IMR-90 (cell line): Measurements from ENCODE around the gene CCM2. TPM values are rescaled to one million over a fixed set of nuclear protein-coding genes. Genes with fewer than 3 reads are reported as not detected.
A peak's percentile ranks its signal among the peaks of the same experiment; 100 is the strongest.

Source experiments
- ATAC-seq: fragments of 200-7000 bp; cut with Tn5 transposase; 2 replicates; pipeline ENCODE4 v1.9.1; 2020; ENCODE audit warnings: low read depth, mild to moderate bottlenecking, moderate library complexity
- BruUV-seq: library from RNA; stranded (reverse); fragments of 400-500 nt; replicated peaks from 2 replicates; lab custom pipeline; 2021; lab: Mats Ljungman, UMichigan
- CTCF ChIA-PET: fragments of 300-600 bp; formaldehyde crosslinking; extraction: SDS; loops from one replicate; lab custom pipeline; 2021; ENCODE audit warnings: antibody characterized with exemption; lab: Yijun Ruan, JAX
- POLR2A ChIA-PET: fragments of 300-600 bp; sonication (Branson Sonifier 250); formaldehyde crosslinking; loops from one replicate; lab custom pipeline; 2022; ENCODE audit warnings: antibody characterized with exemption; ENCODE audit not compliant: unreplicated experiment; lab: Charles Lee
- DNase-seq: peaks from one replicate; pipeline ENCODE4 v3.0.0; 2013
- H2AFZ ChIP-seq: replicated peaks from 2 replicates; pipeline ENCODE3; 2013; ENCODE audit warnings: low read length, mild to moderate bottlenecking; ENCODE audit not compliant: poor library complexity
- H2AK5ac ChIP-seq: 2 replicates; pipeline ENCODE4 v1.6.1; 2013; ENCODE audit warnings: low read depth, low read length, inconsistent platforms
- H2AK9ac ChIP-seq: replicated peaks from 2 replicates; pipeline ENCODE3; 2013; ENCODE audit warnings: mild to moderate bottlenecking, low read depth, low read length, moderate library complexity; ENCODE audit not compliant: poor library complexity
- H2BK120ac ChIP-seq: 2 replicates; pipeline ENCODE4 v1.6.1; 2013; ENCODE audit warnings: low read depth, low read length, inconsistent platforms
- H2BK15ac ChIP-seq: 3 replicates; pipeline ENCODE4 v1.6.1; 2013; ENCODE audit warnings: low read depth, low read length, inconsistent platforms
- H2BK20ac ChIP-seq: 2 replicates; pipeline ENCODE4 v1.6.1; 2013; ENCODE audit warnings: low read depth, mild to moderate bottlenecking, inconsistent platforms, low read length, moderate library complexity
- H2BK5ac ChIP-seq: 2 replicates; pipeline ENCODE4 v1.6.1; 2013; ENCODE audit warnings: mild to moderate bottlenecking, low read depth, low read length, inconsistent platforms; ENCODE audit not compliant: poor library complexity, severe bottlenecking
- H3K14ac ChIP-seq: replicated peaks from 2 replicates; pipeline ENCODE4 v1.6.1; 2013; ENCODE audit warnings: low read depth, low read length, inconsistent platforms
- H3K18ac ChIP-seq: 2 replicates; pipeline ENCODE4 v1.6.1; 2013; ENCODE audit warnings: low read depth, low read length, control low read depth
- H3K23ac ChIP-seq: 2 replicates; pipeline ENCODE4 v1.6.1; 2013; ENCODE audit warnings: low read depth, low read length, inconsistent platforms
- H3K27ac ChIP-seq: 2 replicates; pipeline ENCODE4 v1.5.1; 2013; ENCODE audit warnings: mild to moderate bottlenecking, control low read depth, low read length; ENCODE audit not compliant: insufficient read depth
- H3K27me3 ChIP-seq: 2 replicates; pipeline ENCODE4 v1.6.1; 2013; ENCODE audit warnings: low read length; ENCODE audit not compliant: control insufficient read depth, insufficient read depth
- H3K36me3 ChIP-seq: 2 replicates; pipeline ENCODE4 v1.6.1; 2013; ENCODE audit warnings: low read length, mixed read lengths; ENCODE audit not compliant: control insufficient read depth, insufficient read depth
- H3K4ac ChIP-seq: 2 replicates; pipeline ENCODE4 v1.6.1; 2013; ENCODE audit warnings: low read depth, low read length, inconsistent platforms
- H3K4me1 ChIP-seq: 2 replicates; pipeline ENCODE4 v1.6.1; 2013; ENCODE audit warnings: low read length, mixed read lengths; ENCODE audit not compliant: control insufficient read depth, insufficient read depth
- H3K4me2 ChIP-seq: 2 replicates; pipeline ENCODE4 v1.6.1; 2013; ENCODE audit warnings: low read depth, mild to moderate bottlenecking, control low read depth, low read length, moderate library complexity
- H3K4me3 ChIP-seq: 2 replicates; pipeline ENCODE4 v1.5.1; 2013; ENCODE audit warnings: low read depth, mild to moderate bottlenecking, control low read depth, low read length, moderate library complexity; ENCODE audit not compliant: insufficient read depth
- H3K56ac ChIP-seq: 2 replicates; pipeline ENCODE4 v1.6.1; 2013; ENCODE audit warnings: low read length, inconsistent platforms; ENCODE audit not compliant: insufficient read depth; ENCODE audit errors: extremely low read depth
- H3K79me1 ChIP-seq, 2 experiments: 2 replicates each; pipeline ENCODE4 v1.6.1; 2013; ENCODE audit warnings: low read length in 2 of 2, inconsistent platforms in 1 of 2, low read depth in 1 of 2
- H3K9ac ChIP-seq: 2 replicates; pipeline ENCODE4 v1.6.1; 2013; ENCODE audit warnings: low read depth, low read length, control low read depth
- H3K9me1 ChIP-seq: 2 replicates; pipeline ENCODE4 v1.6.1; 2013; ENCODE audit warnings: low read length, inconsistent platforms; ENCODE audit not compliant: insufficient read depth
- H3K9me3 ChIP-seq: 2 replicates; pipeline ENCODE4 v1.6.1; 2013; ENCODE audit warnings: low read length; ENCODE audit not compliant: control insufficient read depth, insufficient read depth
- H4K20me1 ChIP-seq: 2 replicates; pipeline ENCODE4 v1.6.1; 2013; ENCODE audit warnings: low read length, inconsistent platforms; ENCODE audit not compliant: insufficient read depth
- H4K5ac ChIP-seq: 2 replicates; pipeline ENCODE4 v1.6.1; 2013; ENCODE audit warnings: mild to moderate bottlenecking, low read depth, low read length, control low read depth
- H4K8ac ChIP-seq, 2 experiments: 2 replicates each; pipeline ENCODE4 v1.6.1; 2013; ENCODE audit warnings: low read depth in 2 of 2, low read length in 2 of 2, control low read depth in 1 of 2, inconsistent platforms in 1 of 2
- H4K91ac ChIP-seq: 2 replicates; pipeline ENCODE4 v1.6.1; 2013; ENCODE audit warnings: low read depth, low read length, inconsistent platforms; ENCODE audit not compliant: insufficient read depth
- MAFK ChIP-seq: IDR thresholded peaks from 2 replicates; pipeline ENCODE4 v1.6.1; 2012; ENCODE audit warnings: low read depth, low read length, improper control_type of control experiment
- MXI1 ChIP-seq: IDR thresholded peaks from 2 replicates; pipeline ENCODE4 v1.6.1; 2012; ENCODE audit warnings: low read depth, mild to moderate bottlenecking, low read length, moderate library complexity, borderline replicate concordance
- RAD21 ChIP-seq: IDR thresholded peaks from 2 replicates; pipeline ENCODE4 v1.6.1; 2012; ENCODE audit warnings: low read length, improper control_type of control experiment
- SMC3 ChIP-seq: fragments of 150-350 bp; IDR thresholded peaks from 2 replicates; pipeline ENCODE4 v1.6.1; 2016; ENCODE audit warnings: low read depth, mild to moderate bottlenecking, antibody characterized with exemption, low read length, moderate library complexity
- WGBS, 2 experiments: methylation state at CpG; one replicate each; pipeline versions ENCODE4 v1.1.5 to v1.1.7; 2013; ENCODE audit warnings: missing lambda C conversion rate in 2 of 2; ENCODE audit not compliant: insufficient read length in 1 of 2; ENCODE audit errors: extremely low coverage in 2 of 2; 5-methylcytosine and 5-hydroxymethylcytosine counted together
- dilution Hi-C: fragments of 300-500 bp; cut with HindIII; formaldehyde crosslinking; loops from one replicate; pipeline ENCODE4 v1.14.3; 2018; ENCODE audit warnings: low sequenced_read_pairs; ENCODE audit not compliant: unreplicated experiment
- in situ Hi-C: fragments of 300-500 bp; cut with MboI; formaldehyde crosslinking; loops from 3 replicates; pipeline ENCODE4 v1.14.3; 2019; ENCODE audit warnings: low sequenced_read_pairs, inconsistent platforms, mixed read lengths
- intact Hi-C: fragments of 100-400 bp; cut with micrococcal nuclease; formaldehyde crosslinking; loops from 2 replicates; pipeline ENCODE4 v1.10.0; 2022
- polyA plus RNA-seq, 3 experiments: library from polyadenylated mRNA; depleted of rRNA; stranded (reverse); fragments of >200 nt; gene quantifications; 2 replicates each; pipeline ENCODE4 v1.2.3, GENCODE V29; 2012; ENCODE audit warnings: low replicate concordance in 1 of 3
- total RNA-seq: library from RNA; depleted of rRNA; stranded (reverse); fragments of >200 nt; gene quantifications from 2 replicates; pipeline ENCODE4 v1.2.3, GENCODE V29; 2012
- TF ChIP-seq, protein P1 (sequence below): conservative IDR thresholded peaks from 2 replicates; pipeline ENCODE4 v1.5.1; 2012; ENCODE audit warnings: mild to moderate bottlenecking, low read depth, low read length, improper control_type of control experiment

The CCM2 gene
- total and polyA plus RNA-seq, 2 of the 4 experiments (the other 2 are of a cell fraction): 65.2 to 78.5 TPM

DNA sequence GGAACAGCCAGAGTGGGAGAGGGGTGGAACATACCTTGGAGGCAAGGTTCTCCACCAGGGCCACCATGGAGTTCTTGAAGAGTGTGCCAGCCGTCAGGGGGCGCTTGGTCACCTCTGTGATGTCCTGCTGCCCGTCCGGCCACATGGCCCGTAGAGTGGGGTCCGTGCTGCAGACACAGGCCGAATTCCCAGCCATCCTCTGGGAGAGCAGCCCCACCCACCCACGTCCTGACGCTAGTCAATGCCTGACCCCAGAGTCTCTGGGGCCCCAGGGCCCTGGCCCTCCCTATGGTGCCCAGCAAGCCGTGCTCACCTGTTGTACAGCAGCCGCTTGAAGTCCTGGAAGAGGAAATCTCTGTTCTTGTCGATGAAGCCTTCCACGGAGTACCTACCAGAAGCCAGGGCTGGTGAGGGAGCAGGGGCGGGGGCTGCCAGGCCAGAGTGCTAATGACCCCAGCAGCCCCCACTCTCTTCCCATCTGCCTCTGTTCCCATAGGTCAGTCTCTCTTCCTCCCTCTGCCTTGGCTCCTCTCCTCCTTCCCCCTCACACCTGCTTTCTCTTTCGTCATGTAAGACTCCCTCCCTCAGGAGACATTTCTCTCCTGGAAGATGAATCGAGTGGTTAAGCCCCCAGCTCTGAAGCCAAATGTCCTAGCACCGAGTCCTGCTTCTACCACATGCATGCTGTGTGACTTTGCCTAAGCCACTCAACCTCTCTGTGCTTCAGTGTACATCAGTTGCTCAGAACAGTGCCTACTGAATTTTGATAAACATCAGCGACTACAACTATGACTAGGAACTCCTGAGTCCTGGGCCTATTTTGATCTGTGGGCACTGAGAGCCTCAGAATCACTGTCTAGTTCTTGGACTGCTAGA lies 32.2 kb upstream of the CCM2 start:
- DNase-seq: no peak
- Histone ChIP-seq H3K4me3 (no peak overlapping the region), H3K4me1 (no peaks in the 10 kb centered on the region; the same call in 1 of the 2 replicates), H3K9me3 (no peaks in the 10 kb centered on the region), H2AK5ac (no peak overlapping the region), H3K27me3 (peaks cover 11% of the 10 kb centered on the region; the same call in 1 of the 2 replicates), H4K91ac (no peak overlapping the region), H2AFZ (peak overlapping the region; percentile 71), H3K14ac (no peak overlapping the region), H2BK5ac (no peak overlapping the region), H3K4ac (no peak overlapping the region), H3K27ac (no peak overlapping the region), H2BK15ac (no peak overlapping the region), H4K8ac (no peak overlapping the region), H4K20me1 (no peaks in the 10 kb centered on the region), H2AK9ac (peak overlapping the region; percentile 55), H3K18ac (no peak overlapping the region), H2BK120ac (no peak overlapping the region), H3K23ac (no peak overlapping the region), H3K36me3 (no peaks in the 10 kb centered on the region), H4K5ac (no peak overlapping the region), H3K4me2 (no peak overlapping the region), H2BK20ac (no peak overlapping the region), H3K56ac (no peak overlapping the region), H3K9ac (no peak overlapping the region), H3K79me1 (no peaks in the 10 kb centered on the region), H3K9me1 (no peaks in the 10 kb centered on the region)
- intact Hi-C loops: loop anchor here (1.0 kb wide), 1 partner anchor 168 kb away; no protein-coding TSS in a partner anchor
- ChIA-PET CTCF (interaction anchor here (0.5 kb wide), 1 partner anchor 49 kb away, joined by 3 read pairs; no protein-coding TSS in a partner anchor), POLR2A (no interaction called here)
- in situ Hi-C loops: loop anchor here (10.0 kb wide), 1 partner anchor 167 kb away; no protein-coding TSS in a partner anchor
- peak; percentile 38 for TF ChIP-seq SMC3
- no peak for TF ChIP-seq MXI1
- TF ChIP-seq MAFK: no peak
- TF ChIP-seq RAD21: peak; percentile 38
- TF ChIP-seq, protein P1, sequence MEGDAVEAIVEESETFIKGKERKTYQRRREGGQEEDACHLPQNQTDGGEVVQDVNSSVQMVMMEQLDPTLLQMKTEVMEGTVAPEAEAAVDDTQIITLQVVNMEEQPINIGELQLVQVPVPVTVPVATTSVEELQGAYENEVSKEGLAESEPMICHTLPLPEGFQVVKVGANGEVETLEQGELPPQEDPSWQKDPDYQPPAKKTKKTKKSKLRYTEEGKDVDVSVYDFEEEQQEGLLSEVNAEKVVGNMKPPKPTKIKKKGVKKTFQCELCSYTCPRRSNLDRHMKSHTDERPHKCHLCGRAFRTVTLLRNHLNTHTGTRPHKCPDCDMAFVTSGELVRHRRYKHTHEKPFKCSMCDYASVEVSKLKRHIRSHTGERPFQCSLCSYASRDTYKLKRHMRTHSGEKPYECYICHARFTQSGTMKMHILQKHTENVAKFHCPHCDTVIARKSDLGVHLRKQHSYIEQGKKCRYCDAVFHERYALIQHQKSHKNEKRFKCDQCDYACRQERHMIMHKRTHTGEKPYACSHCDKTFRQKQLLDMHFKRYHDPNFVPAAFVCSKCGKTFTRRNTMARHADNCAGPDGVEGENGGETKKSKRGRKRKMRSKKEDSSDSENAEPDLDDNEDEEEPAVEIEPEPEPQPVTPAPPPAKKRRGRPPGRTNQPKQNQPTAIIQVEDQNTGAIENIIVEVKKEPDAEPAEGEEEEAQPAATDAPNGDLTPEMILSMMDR: peak; percentile 34
- no TSS peak for BruUV-seq
- dilution Hi-C loops: no loop called here
- 58% methylated on average over 10 of the region's 18 CpGs; no CpG with 5 or more reads in 1 of the 2 experiments for WGBS, 2 experiments
- no peak for ATAC-seq
